GF-D8 (cell line): Measurements from ENCODE around the gene CYP3A7.
"Not testable (repeated sequence)": the region's sequence is repeated elsewhere in the genome, so short reads cannot be mapped to it uniquely, and the experiment has no call there.

Source experiments
- DNase-seq: peaks from one replicate; lab custom pipeline; 2025; lab: John Stamatoyannopoulos, UW

CYP3A7 gene

DNA sequence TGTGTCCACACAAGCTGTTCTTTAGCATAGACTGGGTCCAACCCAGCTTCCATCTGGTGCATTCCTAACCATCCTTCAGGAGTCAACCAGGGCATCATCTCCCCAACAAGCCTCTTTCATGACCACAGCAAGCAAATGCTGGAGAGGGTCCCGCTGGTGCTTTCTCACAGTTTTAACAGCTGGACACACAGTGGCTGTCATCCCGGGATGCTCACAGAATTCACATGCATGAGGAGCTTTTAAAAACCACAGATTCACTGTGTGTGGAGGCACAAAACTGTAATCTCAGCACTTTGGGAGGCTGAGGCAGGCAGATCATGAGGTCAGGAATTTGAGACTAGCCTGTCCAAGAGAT, 6.4 kb upstream of the CYP3A7 start:
- no peak for DNase-seq

DNA sequence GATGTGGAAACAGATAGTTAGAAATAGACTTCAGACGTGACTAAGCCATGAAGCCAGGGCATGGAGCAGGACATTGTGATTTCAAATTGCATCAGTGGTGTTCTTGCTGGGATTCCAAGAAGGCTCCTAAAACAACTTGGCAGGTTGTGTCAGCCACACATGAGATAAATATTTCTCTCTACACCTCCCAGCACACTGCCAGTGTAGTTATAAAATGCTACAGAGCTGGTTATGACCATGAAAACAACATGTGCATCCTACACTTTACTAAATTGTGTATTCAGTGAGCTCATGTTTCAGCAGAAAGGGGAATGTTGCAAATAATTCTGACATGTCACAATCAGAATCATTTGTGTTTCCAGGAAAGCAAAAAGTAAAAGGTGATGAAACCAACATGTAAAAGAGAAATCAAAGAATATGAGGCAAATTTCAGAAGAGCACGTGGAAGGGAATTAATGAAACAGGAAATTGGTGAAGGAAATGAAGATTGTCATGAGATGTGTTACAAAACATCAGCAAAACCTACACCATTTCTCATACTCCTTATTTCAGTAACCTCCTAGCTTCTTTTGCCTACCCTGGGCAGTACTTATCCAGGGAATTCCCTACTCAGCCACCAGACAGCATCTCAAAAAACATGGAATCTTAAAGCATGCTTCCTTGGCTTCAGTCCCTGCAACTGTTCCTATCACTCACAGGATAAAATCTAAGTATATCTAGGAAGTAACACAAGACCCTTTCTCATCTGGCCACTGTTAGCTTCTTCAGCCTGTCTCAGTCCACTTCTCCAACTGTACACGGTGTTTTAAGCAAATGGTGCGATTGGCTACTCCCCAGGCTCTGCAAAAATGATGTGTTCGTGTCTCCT, 5.8 kb upstream of the CYP3A7 start:
- DNase-seq: peak; percentile 83

DNA sequence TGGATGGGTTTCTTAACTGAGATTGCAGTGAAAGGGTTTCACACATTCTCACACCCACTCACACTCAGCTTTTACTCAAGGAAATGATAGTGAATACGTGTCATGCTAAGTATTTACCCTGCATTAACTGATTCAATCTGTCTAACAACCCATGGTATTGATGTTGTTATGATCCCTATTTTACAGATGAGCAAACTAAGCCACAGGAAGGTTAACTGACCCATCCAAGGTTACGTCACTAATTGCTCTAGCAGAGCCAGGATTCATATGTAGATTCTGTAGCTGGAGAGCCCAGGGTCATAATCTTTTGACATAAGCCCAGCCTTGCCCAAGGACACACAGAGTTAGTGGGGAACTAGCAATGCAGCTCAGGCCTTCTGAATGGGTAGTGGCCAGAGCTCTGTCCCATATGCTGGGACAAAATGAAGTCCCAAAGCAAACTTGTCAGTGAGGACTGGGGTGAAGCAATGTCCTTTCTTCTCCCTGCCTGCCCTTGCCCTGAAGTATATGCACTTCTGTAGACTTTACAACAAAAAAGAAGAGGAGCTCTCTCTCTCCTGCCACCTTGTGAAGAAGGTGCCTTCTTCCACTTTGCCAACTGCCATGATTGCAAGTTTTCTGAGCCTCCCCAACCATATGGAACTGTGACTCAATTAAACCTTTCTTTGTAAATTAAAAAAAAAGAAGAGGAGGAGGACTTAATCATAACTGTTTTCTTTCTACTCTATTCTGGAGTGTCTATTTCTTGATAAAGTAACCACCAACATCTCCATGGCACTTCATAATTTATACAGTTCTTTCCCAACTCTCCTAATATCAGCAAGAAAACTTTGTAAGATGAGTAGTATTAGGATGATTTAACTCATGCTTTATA, 4.9 kb upstream of the CYP3A7 start:
- DNase-seq: no peak

DNA sequence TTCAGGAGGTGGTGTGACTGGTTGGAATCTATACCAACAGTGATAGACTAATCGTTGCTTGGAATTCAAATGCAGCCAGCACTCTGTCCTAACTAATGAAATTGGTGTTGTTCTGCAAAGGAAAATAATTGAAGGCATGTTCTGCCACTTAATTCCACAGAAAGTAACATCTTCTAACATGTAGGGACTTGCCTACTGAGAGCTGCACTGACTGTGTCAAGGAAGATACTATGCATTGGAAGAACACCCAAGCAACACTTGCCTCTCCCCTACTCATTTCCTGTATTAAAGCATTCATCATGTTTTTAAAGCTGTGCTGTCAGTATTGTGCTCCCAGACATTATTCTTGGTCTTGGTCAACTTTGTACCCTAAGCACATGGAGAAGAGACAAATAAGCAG, 2.7 kb upstream of the CYP3A7 start:
- DNase-seq: no peak

DNA sequence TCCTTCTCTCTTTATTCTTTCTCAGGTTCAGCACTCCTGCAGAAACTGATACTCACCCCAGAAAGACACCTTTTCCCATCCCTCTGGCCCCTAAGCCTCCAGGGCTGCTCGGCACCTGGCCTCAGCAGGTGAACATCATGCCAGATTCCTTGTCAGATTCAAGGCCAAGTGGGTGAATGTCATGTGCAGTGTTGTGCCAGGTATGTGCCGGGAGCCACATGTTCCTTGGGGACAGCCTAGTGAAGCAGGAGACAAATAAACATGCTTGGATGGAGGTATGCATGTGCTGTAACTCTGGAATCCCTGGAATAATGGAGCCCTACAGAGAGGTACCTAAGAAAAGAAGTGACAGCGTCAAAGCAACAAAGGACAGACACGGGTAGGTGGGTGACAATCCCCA, 1.7 kb upstream of the CYP3A7 start:
- not testable (repeated sequence) for DNase-seq

DNA sequence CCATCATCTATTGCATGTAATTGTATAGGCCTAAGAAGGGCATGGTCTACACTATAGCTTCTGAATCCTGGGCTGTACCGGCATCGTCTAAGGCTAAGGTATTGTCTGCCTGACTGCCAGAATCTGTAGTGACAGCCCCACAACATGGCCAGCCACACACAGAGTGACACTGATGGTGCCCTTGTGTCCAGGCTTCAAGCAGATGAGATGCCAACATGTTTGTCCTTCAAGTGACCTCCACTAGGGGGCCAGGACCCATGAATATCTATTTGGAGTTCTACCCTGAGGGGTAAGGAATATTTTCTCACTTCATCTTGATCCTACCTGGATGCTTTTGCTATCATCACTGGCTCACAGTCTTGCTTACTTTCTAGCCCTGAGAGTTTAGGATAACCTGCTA, 1.5 kb downstream of the CYP3A7 start:
- no peak for DNase-seq

DNA sequence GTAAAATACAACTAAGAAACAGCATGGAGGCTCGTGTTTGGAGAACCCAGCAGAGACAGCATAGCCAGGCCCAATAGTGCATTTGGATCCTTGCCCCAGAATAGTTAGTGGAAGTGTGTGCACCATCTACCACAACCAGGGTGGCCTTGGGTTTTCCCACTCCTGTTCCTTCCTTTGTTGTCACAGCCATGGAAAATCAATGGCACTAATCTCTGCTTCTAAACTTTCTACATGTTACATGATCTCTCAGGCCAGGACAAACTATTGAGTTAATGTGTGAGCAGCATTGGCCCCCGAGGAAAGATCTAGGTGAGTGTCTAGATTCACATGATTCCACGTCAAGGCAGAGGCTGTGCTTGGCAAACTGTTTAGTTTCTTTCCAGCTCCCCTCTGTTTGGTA, 2.0 kb downstream of the CYP3A7 start:
- no peak for DNase-seq

DNA sequence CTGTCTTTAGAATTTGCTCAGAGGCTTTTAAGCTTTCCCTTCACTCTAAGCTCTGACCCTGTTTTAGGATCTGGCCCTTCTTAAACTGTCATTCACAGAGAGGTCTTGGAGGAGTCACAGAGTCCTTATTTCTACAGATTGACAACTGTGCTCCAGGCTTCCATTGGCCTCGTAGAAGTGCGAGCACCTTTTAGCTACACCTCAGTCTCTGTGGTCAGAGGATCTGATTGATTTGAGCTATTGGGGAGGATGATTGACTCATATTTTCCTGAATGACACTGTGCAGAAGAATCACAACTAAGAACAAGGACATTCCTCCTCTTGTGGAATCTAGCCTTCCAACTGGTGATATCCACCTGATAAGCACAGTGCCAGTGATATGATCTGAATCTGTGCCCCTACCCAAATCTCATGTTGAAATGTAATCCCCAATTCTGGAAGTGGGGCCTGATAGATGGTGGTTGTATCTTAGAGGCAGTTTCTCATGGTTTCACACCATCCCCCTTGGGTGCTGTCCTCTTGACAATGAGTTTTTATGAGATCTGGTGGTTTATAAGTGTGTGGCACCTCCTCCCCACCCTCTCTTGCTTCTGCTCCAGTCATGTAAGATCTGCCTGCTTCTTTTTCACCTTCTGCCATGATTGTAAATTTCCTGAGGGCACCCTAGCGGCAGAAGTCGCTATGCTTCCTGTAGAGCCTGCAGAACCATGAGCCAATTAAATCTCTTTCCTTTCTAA, 3.2 kb downstream of the CYP3A7 start:
- DNase-seq: no peak

DNA sequence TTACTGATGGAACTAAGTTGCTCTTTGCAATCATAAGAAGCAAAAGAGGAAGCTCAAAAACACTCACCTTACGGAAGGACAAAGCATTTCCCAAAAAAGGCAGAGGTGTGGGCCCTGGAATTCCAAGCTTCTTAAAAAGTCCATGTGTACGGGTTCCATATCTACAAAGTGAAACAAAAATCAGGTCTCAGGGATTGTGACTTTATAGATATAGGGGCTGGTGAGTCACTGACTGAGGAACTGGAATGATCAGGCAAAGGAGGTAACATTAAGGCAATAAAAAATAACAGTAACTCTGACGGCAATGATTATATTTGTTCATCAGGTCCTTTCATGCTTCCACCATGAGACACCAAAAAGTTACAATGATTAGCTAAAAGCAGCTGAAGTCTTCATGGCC, 4.0 kb downstream of the CYP3A7 start:
- DNase-seq: no peak

DNA sequence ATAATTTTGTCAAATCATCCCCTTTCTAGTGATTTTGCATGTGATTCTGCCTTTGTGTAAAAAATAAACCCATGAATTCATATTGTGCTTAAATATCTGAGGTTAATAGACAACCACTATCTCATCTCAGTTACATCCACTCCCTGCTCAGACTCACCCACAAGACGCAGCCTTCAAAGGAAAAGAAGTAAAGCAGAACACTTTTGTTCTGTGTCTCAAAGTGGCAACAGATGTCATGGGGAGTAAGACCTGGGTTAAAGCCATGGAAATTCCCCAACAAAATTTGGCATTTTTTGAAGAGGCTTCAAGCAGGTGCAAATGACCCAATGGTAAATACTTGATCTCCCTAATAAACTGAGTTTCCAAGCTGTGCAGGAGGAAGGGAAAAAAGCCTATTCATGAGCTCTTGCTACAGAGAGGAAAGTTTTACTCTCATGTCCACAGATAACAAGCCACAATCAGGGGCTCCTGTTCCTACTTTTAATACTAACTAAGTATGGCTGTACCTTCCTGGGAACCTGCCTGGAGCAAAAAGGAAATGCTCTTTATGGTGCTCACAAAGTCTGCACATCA, 4.7 kb downstream of the CYP3A7 start:
- DNase-seq: no peak

DNA sequence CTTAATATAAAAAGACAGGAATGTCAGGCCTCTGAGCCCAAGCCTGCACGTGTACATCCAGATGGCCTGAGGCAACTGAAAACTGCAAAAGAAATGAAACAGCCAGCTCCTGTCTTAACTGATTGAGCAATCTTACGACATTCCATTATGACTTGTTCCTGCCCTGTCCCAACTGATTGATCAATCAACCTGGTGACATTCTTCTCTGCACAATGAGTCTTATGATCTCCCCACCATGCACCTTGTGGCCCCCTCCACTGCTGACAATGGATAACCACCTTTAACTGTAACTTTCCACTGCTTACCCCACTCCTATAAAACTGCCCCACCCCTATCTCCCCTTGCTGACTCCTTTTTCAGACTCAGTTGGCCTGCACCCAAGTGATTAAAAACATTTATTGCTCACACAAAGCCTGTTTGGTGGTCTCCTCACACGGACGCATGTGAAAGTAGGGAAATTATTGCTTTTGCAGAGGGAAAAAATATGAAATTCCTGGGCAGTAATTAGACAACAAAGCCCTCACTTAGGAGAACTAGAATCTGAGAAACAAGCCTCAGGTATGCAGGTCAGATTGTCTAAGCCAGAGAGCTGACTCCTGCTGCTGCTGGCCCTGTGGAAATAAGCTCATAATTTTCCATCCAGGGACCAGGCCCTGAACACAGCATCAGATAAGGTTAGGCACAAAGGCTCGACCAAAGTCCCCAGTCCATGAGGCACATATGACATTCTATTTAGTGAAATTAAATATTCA, 5.3 kb downstream of the CYP3A7 start:
- DNase-seq: no peak

DNA sequence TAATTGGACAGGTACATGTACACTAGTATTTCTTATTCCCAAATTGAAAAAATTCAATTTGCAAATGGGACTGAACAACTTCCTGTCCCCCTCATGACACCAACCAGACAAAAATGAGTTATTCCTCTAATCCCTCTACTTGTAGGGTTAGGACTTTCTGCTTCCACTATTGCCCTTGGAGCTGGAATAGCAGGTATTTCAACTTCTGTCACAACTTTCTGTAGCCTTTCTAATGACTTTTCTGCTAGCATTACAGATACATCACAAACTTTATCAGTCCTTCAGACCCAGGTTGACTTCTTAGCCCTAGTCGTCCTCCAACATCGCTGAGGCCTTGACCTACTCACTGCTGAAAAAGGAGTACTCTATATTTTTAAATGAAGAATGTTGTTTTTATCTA, 6.4 kb downstream of the CYP3A7 start:
- DNase-seq: no peak

DNA sequence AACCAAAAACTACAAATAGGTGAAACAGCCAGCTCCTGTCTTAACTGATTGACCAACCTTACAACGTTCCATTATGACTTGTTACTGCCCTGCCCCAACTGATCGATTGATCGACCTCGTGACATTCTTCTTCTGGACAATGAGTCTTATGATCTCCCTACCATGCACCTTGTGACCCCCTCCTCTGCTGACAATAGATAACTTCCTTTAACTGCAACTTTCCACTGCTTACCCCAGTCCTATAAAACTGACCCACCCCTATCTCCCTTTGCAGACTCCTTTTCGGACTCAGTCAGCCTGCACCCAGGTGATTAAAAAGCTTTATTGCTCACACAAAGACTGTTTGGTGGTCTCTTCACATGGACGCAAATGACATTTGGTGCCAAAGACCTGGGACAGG, 11.8 kb downstream of the CYP3A7 start:
- DNase-seq: not testable (repeated sequence)

DNA sequence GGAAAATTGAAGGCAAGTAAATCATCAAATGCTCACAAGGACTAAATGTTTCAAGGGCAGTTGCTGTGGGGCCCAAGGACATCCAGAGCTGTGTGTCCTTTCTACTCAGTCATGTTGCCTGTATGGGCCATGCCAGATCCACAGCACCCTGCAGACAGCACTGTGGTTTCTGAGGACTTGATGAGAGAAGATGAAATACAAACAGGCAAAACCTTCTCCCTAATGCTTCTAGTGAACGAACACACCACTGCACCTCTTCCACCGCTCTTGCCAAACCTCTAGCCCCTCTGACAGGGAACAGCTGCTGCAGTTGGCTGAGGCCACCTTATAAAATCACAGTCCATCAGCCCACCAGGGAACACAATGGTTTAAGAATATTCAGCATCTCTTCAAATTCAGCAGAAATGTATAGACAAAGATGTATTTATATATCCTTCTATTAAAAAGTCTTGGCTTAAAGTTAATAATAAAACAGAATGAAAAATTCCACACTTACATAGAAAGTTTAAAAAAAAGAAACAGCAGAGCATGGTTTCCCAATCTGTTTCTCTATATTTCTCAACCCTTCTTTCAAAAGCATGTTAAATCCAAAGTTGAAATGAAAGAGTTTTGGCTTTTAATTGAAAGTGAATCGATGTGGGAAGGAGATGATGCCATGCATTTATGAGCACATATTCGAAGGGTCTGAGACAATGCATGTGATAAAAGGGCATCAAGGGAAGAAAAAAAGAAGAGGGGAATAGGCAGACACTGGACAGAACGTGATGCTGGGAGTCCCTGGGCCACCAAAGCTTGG, 14.0 kb downstream of the CYP3A7 start:
- no peak for DNase-seq

DNA sequence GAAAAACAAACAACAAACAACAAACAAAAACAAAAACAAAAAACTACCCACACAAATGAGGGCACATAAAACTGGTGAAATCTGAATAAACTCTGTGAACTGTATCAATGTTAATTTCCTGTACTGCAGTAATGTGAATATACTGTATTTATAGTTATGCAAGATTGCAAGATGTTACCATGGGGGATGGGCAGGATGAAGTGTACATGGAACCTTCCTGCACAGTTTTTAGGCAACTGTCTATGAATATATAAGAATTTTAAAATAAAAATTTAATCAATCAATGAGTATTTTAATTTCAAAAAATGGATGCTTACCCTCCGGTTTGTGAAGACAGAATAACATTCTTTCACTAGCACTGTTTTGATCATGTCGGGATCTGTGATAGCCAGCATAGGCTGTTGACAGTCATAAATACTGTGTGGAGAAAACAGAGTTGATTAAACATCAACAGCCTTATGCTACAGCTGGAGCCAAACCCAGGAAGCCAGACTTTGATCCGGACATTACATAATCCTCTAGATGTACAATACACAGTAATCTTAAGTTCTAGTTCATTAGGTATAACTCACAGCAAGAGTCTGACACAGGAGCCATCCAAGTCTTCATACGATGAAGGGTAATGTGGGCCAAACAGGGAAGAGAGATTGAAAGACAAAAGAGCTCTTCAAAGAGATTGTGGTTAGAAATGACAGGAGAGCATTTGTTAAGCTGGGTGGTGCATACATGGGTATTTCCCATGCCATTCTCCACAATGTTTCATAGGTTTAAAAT, 14.8 kb downstream of the CYP3A7 start:
- no peak for DNase-seq

DNA sequence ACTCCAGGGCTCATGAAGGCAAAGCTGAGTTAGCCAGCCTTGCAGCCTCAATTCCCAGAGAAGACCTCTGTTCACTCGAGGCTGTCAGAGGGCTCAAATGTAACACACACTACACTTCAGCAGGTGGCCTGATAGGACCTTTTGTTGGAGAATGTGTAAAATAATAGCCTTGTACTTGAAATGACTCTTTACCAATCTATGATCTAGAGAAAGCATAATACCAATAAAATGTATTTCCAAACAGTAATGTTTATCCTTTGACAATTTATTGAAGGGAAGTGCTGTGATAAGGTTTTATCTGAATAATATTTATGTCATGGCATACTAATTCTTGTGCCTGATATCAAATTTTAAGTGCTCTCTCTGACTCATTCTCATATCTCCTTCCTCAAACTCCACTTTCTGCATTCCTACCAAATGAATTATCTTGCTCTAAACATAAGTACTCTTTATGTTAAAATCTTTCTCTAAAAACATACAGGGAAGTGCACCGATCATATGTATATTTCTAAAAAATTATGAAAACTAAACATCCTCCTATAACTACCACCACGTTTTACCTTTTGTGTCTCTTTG, 20.9 kb downstream of the CYP3A7 start:
- no peak for DNase-seq

DNA sequence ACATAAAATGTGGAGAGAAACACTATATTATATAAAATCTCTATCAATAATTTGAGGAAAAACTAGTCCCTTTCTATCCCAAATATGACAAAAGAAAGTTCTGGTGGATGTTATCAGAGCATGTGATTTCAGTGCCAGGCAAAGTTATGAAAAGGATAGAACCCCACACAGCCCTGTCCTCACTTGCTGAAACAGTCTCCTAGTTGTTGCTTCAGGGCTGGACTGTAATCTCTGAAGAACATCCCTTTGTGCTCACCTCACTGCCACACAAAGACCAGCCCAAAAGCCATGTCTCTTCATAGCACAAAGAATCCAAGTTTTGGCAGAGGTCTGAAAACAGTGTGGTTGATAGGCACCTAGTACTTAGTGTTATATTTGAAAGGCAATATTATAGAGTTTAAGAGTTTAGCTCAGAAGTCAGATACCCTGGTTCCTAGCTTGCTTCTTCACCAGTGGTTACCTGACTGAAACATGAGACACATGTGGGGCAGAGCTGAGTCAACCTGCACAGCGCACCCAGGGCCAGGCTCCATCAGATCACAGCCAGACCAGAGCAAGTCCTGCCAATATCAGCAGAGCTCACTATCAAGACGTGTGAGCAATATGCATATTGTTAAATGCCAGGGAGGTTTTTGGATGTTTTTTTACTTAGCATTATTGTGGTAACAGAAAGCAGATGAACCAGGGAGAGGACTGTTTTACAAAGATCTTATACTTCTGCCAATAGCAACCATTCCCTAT, 25.0 kb downstream of the CYP3A7 start:
- DNase-seq: no peak

DNA sequence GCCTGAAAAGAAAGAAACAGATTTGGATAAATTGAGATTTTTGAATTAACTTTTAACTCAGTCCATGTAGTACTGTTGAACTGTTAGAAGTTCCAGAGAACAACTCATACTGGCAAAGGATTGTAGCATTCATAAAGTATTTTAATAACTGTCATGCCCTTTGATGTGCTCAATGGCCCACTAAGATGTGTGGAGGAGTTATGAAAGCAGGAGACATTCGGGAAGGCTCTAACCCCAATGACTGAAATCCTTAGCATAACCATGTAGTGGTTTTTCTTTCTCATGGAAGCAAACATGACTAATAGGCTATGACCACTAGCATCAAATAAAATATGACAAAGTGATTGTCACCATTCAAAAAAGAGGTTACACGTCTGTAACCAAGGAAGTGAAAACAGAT, 25.7 kb downstream of the CYP3A7 start:
- no peak for DNase-seq

DNA sequence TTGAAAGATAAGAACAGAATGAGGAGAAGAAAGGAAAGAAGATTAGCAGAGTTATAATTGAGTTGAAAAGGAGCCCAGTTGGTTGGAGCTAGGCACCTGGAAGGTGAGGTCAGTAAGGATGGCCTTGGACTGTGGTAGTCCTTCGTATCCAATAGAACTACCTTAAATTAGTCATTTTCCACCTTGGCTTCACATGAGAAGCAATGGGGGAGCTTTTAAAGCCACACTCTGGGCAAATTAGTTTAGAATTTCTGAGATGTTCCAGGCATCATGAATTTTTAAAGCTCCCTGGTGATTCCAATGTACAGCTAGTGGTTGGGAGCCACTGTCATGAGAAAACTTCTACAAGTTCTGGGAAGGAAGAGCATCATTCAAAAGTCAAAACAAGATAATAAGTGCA, 27.9 kb downstream of the CYP3A7 start:
- no peak for DNase-seq
